CD14-positive monocyte (primary cell): ENCODE data around the gene ITGA11. TPM values are rescaled to one million over a fixed set of nuclear protein-coding genes. Genes with fewer than 3 reads are reported as not detected.

Experiments
- DNase-seq, 3 donors: peaks; one replicate each; pipeline ENCODE4 v3.0.0-alpha.2; 2011 to 2022
- H2AFZ ChIP-seq: 2 replicates; pipeline ENCODE4 v1.6.0; 2012; ENCODE audit warnings: mild to moderate bottlenecking, low read depth, low read length, inconsistent platforms; ENCODE audit not compliant: insufficient read depth, poor library complexity, severe bottlenecking
- H3K27ac ChIP-seq, 2 donors: 1 replicate in 1 of 2; 2 replicates in 1 of 2; pipeline ENCODE4 v1.5.1; 2012 to 2013; ENCODE audit warnings: low read length in 2 of 2, control low read depth in 1 of 2, inconsistent platforms in 1 of 2, low read depth in 1 of 2, mild to moderate bottlenecking in 1 of 2
- H3K27me3 ChIP-seq, 2 donors: one replicate each; pipeline versions ENCODE4 v1.6.0 to v1.6.1; 2011 to 2013; ENCODE audit warnings: low read length in 2 of 2; ENCODE audit not compliant: control insufficient read depth in 2 of 2, insufficient read depth in 2 of 2
- H3K36me3 ChIP-seq, 2 donors: replicated peaks in 1 of 2; 1 replicate in 1 of 2; 2 replicates in 1 of 2; pipeline versions ENCODE4 v1.5.1 to v1.6.1; 2012 to 2013; ENCODE audit warnings: low read length in 2 of 2, control low read depth in 1 of 2, inconsistent platforms in 1 of 2, mild to moderate bottlenecking in 1 of 2; ENCODE audit not compliant: insufficient read depth in 2 of 2, control insufficient read depth in 1 of 2
- H3K4me1 ChIP-seq, 2 donors: 1 replicate in 1 of 2; 2 replicates in 1 of 2; pipeline versions ENCODE4 v1.5.1 to v1.6.1; 2012 to 2013; ENCODE audit warnings: low read length in 2 of 2, control low read depth in 1 of 2, inconsistent platforms in 1 of 2, mild to moderate bottlenecking in 1 of 2, moderate library complexity in 1 of 2; ENCODE audit not compliant: insufficient read depth in 2 of 2, control insufficient read depth in 1 of 2
- H3K4me2 ChIP-seq: replicated peaks from 2 replicates; pipeline ENCODE3; 2012; ENCODE audit warnings: low read length, moderate library complexity, mild to moderate bottlenecking; ENCODE audit not compliant: poor library complexity, severe bottlenecking; ENCODE audit errors: extremely low read depth
- H3K4me3 ChIP-seq, 3 experiments: fragments of 200-600 bp in 1 of 3; sonication (generic) in 1 of 3; replicated peaks in 1 of 3; 1 replicate in 2 of 3; 2 replicates in 1 of 3; pipeline ENCODE4 v1.5.1; 2011 to 2013; ENCODE audit warnings: low read length in 3 of 3, mild to moderate bottlenecking in 3 of 3, control low read depth in 2 of 3, low read depth in 2 of 3, inconsistent platforms in 1 of 3, moderate library complexity in 1 of 3
- H3K79me2 ChIP-seq: 2 replicates; pipeline ENCODE4 v1.6.0; 2012; ENCODE audit warnings: mild to moderate bottlenecking, control low read depth, inconsistent platforms, low read length, moderate library complexity; ENCODE audit not compliant: insufficient read depth
- H3K9ac ChIP-seq: 2 replicates; pipeline ENCODE4 v1.6.0; 2017; ENCODE audit warnings: low read length, mild to moderate bottlenecking; ENCODE audit not compliant: insufficient read depth, poor library complexity, severe bottlenecking
- H3K9me3 ChIP-seq, 2 donors: replicated peaks in 1 of 2; 1 replicate in 1 of 2; 2 replicates in 1 of 2; pipeline versions ENCODE4 v1.5.1 to v1.6.1; 2012 to 2013; ENCODE audit warnings: low read length in 2 of 2, control low read depth in 1 of 2; ENCODE audit not compliant: control insufficient read depth in 1 of 2, insufficient read depth in 1 of 2
- H4K20me1 ChIP-seq: 2 replicates; pipeline ENCODE4 v1.6.0; 2012; ENCODE audit warnings: mild to moderate bottlenecking, low read length, control low read depth, moderate library complexity; ENCODE audit not compliant: insufficient read depth
- H3K27ac Mint-ChIP-seq, 7 donors: one replicate each; pipeline ENCODE4 v1.8.0; 2020; ENCODE audit warnings: mild to moderate bottlenecking in 7 of 7, mixed read lengths in 7 of 7, moderate library complexity in 6 of 7, inconsistent platforms in 2 of 7
- H3K27me3 Mint-ChIP-seq, 3 donors: one replicate each; pipeline ENCODE4 v1.8.0; 2021 to 2022; ENCODE audit warnings: low read depth in 3 of 3, mild to moderate bottlenecking in 3 of 3, mixed read lengths in 3 of 3, moderate library complexity in 3 of 3, inconsistent platforms in 1 of 3
- H3K36me3 Mint-ChIP-seq, 2 donors: one replicate each; pipeline ENCODE4 v1.8.0; 2020; ENCODE audit warnings: mixed read lengths in 2 of 2, inconsistent platforms in 1 of 2, mild to moderate bottlenecking in 1 of 2
- H3K4me1 Mint-ChIP-seq: one replicate; pipeline ENCODE4 v1.8.0; 2020; ENCODE audit warnings: mild to moderate bottlenecking, mixed read lengths
- H3K4me3 Mint-ChIP-seq, 2 donors: one replicate each; pipeline ENCODE4 v1.8.0; 2020; ENCODE audit warnings: mild to moderate bottlenecking in 2 of 2, mixed read lengths in 2 of 2, moderate library complexity in 1 of 2
- H3K9me3 Mint-ChIP-seq, 7 donors: one replicate each; pipeline ENCODE4 v1.8.0; 2020 to 2022; ENCODE audit warnings: mixed read lengths in 7 of 7, mild to moderate bottlenecking in 6 of 7, moderate library complexity in 6 of 7, inconsistent platforms in 2 of 7
- CTCF ChIP-seq: fragments of 200-600 bp; IDR thresholded peaks from one replicate; pipeline ENCODE4 v1.8.0; 2022; ENCODE audit warnings: antibody characterized with exemption, mild to moderate bottlenecking
- WGBS: methylation state at CpG from one replicate; pipeline ENCODE4 v1.1.5; 2013; ENCODE audit warnings: missing lambda C conversion rate; ENCODE audit not compliant: insufficient coverage; 5-methylcytosine and 5-hydroxymethylcytosine counted together
- intact Hi-C, 2 donors: fragments of 100-400 bp; cut with micrococcal nuclease; formaldehyde crosslinking; loops; one replicate each; pipeline versions ENCODE4 v1.15.0 to v1.15.1; 2023
- polyA plus RNA-seq, 3 donors: library from polyadenylated mRNA; depleted of rRNA in 1 of 3; unstranded in 2 of 3; stranded (reverse) in 1 of 3; fragments of 300-500 nt in 2 of 3; fragments of >200 nt in 1 of 3; fragmentation: Illumina TruSeq in 2 of 3; gene quantifications; 1 replicate in 2 of 3; 2 replicates in 1 of 3; pipeline ENCODE4 v1.2.3, GENCODE V29; 2012 to 2021

Gene ITGA11
- polyA plus RNA-seq, 3 donors: under 0.01 to 0.01 TPM; not detected in 1

GRCh38 chr15:68353421-68354135 is 78.4 kb downstream of the ITGA11 start:
- no peak for DNase-seq
- Mint-ChIP-seq H3K27me3 (peaks cover 0 to 3% (median 2%) of the 10 kb centered on the region in 3 donors), H3K4me3 (no peak overlapping the region), H3K36me3 (no peaks in the 10 kb centered on the region), H3K9me3 (peaks cover 4 to 16% (median 13%) of the 10 kb centered on the region in 7 donors), H3K27ac (peak overlapping the region in 1 of 7 donors; percentile 6), H3K4me1 (peaks cover 12% of the 10 kb centered on the region)
- no peak overlapping the region for H3K27ac ChIP-seq
- 90% methylated on average over 2 of the region's 7 CpGs for WGBS
- no peaks in the 10 kb centered on the region for H4K20me1 ChIP-seq
- no peak overlapping the region for H3K9ac ChIP-seq
- peaks cover 5 to 13% of the 10 kb centered on the region in 2 donors for H3K9me3 ChIP-seq
- H3K4me1 ChIP-seq: peaks cover 12% of the 10 kb centered on the region in 2 donors
- no peak overlapping the region for H3K4me2 ChIP-seq
- H3K79me2 ChIP-seq: no peaks in the 10 kb centered on the region
- H3K4me3 ChIP-seq: no peak overlapping the region
- no peaks in the 10 kb centered on the region for H3K27me3 ChIP-seq
- no peaks in the 10 kb centered on the region for H3K36me3 ChIP-seq
- no peak for TF ChIP-seq CTCF
- no peak overlapping the region for H2AFZ ChIP-seq
- intact Hi-C loops: no loop called here

- no peaks in the 10 kb centered on the region for H3K36me3 Mint-ChIP-seq
- H3K9me3 ChIP-seq: peaks cover 5 to 13% of the 10 kb centered on the region in 2 donors
- peaks cover 4 to 16% (median 13%) of the 10 kb centered on the region in 7 donors for H3K9me3 Mint-ChIP-seq
- peaks cover 12% of the 10 kb centered on the region for H3K4me1 Mint-ChIP-seq
- H3K4me3 Mint-ChIP-seq: peak overlapping the region in 1 of 2 donors; percentile 74
- peak overlapping the region; percentile 26 to 92 (median 80) for H3K27ac Mint-ChIP-seq
- WGBS: 8% methylated on average over 10 of the region's 10 CpGs
- H3K79me2 ChIP-seq: no peaks in the 10 kb centered on the region
- TF ChIP-seq CTCF: no peak
- no peaks in the 10 kb centered on the region for H3K27me3 ChIP-seq
- no peaks in the 10 kb centered on the region for H4K20me1 ChIP-seq
- peak overlapping the region; percentile 34 for H2AFZ ChIP-seq
- no peaks in the 10 kb centered on the region for H3K36me3 ChIP-seq
- peaks cover 12% of the 10 kb centered on the region in 2 donors for H3K4me1 ChIP-seq
- intact Hi-C loops: no loop called here
- H3K27me3 Mint-ChIP-seq: peaks cover 0 to 7% (median 3%) of the 10 kb centered on the region in 3 donors
- no peak overlapping the region for H3K4me2 ChIP-seq
- H3K4me3 ChIP-seq: no peak overlapping the region
- peak overlapping the region; percentile 65 to 84 for H3K27ac ChIP-seq
- peak overlapping the region; percentile 36 for H3K9ac ChIP-seq
- DNase-seq: peak; percentile 84 to 94 (median 93)
These were observed 79.4 kb downstream of the ITGA11 start for GRCh38 chr15:68352401-68353062.
